NCI-H345 treated with DMSO at 0.1 percent for 48 hours (cell line): ENCODE results near the gene ROR1.

Source experiments
- DNase-seq: peaks from one replicate; lab custom pipeline; 2025; ENCODE audit not compliant: unreplicated experiment; lab: John Stamatoyannopoulos, UW

Gene ROR1

DNA sequence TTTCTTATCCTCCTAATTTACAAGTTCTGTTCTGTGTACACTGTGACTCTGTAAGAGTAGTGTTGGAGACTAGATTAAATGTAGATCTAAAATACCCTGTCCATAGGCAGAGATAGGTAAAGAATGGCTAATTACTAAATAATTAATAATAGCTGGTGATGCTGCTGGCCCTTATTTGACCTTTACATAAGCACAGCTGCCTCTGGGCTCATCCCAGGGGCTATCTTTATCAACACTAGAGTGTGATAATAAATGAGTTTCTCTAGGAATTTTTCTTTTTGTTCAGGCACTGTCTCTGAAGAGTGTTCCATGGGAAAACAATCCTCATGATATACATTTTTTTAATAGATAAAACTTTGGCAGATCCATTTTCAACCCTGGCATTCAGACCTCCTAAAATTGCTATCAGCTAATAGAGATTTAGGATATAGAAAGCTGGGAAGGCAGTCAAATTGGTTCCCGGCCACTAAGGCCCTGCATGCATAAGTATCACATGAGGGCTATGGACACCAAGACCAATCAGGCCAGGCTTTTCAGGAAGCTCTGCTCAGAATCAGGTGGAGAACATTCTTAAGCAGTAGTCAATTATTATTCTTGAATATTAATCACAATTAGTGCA, 107.2 kb downstream of the ROR1 start:
- no peak for DNase-seq

DNA sequence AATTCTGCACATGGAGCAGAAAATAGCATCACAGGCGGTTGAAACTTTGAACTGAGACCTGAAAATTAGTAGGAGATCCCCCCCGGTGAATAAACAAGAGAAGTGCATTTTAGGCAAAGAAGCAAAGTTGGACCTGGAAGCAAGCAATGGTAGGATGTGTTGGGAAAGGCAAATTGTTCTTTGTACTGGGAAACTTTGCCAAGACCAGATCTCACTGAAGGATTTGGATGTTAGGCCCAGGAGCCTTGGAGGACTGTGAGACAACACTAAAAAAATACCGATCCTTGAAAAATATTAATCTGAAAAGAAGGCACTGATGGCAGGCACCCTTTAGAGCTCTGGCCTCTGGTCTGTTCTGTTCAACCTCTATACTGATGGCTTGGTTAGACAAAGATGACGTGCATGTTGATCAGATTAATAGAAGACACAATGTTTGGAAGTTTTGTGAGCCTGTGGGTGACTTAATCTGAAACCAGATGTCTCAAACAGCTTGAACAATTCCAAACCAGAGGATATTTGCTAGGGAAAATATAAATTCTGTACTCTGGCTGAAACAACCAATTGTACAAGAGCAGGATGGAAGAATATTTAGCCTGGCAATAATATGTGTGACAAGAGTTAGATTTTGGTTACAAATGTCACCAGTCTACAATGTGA, 108.4 kb downstream of the ROR1 start:
- no peak for DNase-seq

DNA sequence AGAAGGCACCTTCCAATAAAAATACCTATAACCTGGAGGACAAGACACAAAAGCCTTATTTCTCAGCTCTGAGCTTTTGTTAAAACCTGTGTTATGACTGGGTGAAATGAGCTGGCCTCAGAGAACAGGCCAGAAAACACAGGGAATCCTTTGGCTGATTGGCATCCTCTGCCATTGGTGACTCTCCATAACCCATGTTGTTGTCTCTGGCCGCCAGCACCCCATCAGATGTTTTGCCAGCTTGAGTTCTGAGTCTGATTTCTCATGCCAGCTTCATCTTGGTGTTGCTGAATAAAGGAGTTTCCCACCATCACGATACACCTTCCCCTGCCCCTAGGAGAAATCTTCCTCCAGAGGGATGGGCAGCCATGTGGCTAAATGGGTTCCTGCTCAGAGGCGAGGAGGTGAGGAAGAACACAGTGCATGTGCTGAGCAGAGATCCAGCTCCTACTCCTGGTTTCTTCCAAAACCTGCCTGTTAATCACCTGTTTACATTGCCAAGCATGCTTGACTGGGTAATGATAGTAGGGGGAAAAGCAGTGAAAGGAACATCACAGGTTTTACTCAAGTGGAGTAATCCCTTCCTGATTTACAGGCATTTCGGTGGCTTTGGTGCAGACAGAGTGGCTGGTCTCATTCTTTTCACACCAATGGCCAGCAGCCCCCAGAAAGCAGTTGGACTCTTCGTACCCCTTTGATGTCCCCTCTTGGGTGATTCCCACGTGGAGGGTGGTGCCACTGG, 109.8 kb downstream of the ROR1 start:
- DNase-seq, result no peak

DNA sequence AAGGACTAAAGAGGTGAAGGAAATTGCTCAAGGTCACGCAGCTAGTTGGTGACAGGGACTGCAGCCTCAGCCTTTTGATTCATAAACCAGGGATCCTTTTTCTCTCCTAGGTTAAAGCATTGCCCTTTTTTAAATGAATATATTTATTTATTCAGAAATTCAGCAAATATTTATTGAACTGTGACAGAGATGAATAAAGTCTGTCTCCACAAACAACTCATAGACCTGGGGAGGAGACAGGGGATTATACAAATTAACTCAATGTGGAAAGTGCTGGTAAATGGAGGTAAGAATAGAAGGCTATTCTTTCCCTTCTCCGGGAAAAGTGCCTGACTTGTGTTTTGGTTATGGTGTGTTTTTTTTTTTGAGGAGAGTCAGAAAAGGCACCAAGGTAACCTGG, 110.7 kb downstream of the ROR1 start:
- DNase-seq, result no peak

DNA sequence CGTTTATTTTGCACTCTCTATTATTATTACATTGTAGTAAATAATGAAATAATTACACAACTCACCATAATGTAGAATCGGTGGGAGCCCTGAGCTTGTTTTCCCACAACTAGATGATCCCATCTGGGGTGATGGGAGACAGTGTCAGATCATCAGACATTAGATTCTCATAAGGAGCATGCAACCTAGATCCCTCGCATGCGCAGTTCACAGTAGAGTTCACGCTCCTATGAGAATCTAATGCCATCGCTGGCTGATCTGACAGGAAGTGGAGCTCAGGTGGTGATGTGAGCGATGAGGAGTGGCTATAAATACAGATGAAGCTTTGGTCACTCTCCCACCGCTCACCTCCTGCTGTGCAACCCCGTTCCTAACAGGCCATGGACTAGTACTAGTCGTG, 112.1 kb downstream of the ROR1 start:
- no peak for DNase-seq

DNA sequence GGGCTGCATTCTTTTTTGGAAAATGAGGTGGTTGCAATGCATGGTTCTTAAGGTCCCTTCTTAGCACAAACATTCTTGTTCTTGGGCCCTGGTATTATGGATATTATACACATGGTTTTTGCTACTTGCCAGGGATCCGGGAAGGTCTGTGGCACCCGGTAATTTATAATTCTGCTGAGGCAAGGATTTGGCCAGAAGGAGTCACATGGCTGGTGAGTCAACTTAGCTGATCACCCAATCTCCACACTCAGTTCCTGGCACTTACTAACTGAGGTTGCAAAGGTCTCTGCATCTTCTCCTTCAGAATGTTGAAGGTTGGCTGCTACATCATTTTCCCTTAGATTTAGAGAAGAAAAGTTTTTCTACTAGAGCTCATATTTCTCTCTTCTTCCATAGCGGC, 112.5 kb downstream of the ROR1 start:
- DNase-seq, result no peak

DNA sequence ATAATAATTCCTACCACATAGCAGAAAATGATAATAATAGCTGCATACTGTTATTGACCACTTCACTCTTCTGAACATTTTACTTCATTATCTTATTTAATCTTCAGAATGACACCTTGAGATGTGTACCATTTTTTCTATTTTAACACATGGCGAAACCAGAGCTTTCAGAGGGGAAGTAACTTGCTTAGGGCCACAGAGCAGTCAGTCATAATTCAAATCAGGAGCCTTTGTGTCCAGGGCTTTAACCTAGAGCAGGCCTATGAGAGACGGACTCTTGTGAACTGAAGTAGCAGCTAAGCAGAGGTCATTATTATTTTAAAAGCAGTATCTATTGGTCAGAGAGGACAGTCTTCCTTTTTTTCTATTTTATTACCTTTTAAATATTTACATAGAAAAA, 114.0 kb downstream of the ROR1 start:
- DNase-seq, result no peak

DNA sequence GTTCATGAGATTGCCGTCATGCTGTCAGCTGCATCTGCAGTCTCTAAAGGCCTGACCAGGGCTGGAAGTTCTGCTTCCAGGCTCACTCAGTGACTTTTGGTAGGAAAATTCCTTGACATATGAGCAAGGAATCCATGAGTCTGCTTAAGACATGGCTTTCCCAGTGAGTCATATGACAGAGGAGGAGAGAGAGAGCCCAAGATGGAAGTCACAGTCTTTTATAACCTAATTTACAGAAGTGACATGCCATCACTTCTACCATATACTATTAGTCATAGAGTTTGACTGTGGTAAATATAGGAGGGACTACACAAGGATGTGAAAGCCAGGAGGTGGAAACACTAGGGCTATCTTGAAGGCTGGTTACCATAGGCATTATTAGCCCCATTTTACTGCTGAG, 115.2 kb downstream of the ROR1 start:
- no peak for DNase-seq

DNA sequence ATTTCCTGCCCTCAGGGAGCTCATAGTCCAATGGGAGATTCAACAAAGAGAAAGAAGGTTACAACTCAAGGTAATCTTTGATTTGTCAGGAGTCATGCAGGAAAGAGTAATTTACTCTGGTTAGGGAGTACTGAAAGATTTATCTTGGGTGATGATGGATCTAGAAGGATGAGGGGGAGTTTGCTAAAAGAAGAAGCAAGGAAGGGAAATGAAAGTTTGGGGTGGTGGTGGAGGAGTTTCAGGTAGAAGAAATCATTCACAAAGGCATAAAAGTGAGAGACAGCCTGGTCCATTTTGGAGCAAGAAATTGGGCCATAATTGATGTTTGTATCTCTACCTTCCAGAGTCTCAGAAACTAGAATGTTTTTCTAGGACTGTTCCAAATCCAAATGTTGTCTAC, 116.7 kb downstream of the ROR1 start:
- no peak for DNase-seq

DNA sequence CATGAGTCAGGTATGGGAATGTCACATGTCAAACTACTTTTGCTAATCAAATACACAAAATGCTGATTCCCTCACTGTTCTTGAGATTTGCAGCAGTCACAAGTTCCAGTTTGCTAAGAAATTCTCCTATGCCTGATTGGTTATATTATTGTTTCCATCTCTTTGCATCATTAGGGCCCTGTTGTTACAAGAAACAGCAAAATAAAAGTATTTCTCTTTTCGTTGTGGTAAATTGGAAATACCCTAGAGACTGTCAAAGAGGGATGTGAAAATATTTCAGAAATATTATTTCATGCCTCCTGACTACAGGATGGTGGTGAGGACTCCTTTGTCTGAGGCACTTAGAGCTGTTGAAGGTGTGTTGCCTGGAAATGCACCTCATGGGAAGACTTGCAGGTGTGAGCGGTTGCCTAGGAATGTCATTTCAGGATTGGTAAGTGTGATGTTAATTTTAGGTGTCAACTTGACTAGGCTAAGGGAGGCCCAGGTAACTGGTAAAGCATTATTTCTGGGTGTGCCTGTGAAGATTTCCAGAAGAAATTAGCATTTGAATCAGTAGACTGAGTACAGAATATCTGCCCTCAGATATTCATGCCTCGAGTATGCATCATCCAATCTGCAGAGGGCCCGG, 117.4 kb downstream of the ROR1 start:
- no peak for DNase-seq

DNA sequence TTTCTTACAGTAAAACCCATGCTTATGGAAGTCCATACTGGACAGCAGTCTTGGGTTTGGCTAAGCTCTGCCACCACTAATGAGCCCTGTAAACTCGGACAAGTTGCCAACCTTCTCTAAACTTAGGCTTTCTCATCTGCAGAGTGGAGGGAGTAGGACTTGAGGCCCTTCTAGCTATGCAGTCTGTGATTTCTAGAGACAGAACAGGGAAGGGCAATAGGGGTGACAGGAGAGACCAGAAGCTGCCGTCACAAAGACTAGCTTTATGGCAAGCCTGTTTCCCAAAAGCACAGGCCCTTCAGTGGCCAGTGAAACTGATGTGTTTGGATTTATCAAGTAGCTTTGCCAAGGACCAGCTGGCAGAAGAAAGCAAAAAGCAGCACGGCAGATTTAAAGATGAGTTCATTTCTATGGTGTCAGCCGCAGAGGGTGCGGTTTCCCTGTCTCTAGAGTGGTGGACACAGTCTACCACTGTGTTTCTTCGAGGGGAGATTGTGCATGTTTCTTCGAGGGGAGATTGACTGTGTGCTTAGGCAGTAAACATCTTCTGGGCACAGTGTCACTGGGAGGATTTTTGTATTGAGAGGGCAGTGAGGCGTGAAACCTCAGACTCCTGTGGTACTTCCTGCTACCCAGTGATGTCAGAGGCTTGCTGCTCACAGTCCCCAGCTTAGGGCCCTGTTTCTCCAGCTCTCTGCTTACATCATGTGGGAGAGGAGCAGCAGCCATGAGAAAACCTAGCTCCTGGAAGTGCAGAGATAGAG, 119.0 kb downstream of the ROR1 start:
- DNase-seq, result peak; percentile 29

DNA sequence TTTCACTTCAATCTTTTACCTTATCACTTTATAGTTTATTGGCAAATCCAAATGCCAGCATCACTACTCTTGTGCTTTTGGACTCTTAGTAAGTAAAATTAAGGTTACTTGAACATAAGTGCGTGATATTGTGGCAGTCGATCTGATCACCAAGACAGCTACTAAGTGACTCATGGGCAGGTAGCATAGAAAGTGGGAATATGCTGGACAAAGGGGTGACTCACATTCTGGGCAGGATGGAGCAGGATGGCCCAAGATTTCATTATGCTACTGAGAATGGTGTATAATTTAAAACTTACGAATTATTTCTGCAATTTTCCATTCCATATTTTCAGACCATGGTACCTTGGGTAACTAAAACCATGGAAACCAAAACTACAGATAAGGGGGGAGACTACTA, 120.2 kb downstream of the ROR1 start:
- DNase-seq, result no peak

DNA sequence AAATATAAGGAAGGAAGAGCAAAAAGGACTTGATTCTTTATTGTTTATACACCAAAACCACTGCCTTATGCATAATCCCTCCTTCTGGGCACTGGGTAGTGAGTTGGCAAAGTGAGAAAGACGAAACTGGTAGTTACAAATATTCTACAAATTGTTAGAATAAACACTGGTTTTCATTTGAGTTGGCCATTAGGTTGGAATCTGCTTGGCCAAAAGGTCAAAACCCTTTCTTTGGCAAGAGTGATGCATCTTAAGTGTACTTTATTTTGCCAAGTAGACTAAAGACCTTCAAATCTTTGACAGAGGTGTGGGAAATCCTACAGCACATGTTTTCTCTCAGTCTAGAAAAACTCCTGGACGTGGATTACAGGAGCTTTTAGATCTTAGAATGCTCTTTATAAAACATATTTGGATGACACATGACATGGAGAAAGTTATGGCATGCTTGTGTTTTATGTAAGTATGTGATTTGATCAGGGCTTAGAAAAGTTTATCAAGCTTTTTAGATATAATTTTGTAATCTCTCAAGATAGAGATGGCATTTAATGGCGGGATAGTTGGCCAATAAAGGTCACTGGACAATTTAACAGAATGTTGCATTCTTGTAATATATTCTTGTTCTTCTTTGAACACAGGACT, 120.9 kb downstream of the ROR1 start:
- no peak for DNase-seq

DNA sequence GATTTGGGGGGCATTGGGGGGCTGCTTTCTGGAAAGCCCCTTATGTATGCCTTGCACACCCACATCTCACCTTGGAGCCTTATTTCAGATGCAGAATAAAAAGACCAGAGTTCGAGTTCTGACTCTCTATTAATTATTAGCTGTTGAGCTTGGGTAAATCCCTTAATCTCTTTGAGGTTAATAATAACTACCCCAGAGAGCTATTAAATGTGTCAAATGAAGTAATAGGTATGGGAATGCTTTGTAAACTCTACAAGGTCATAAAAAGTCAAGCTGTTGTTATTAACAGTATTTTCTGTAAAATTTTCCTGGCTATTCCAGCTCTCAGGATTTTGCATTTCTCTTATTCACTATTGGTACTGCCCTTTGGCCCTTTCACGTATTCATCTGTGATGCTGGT, 122.9 kb downstream of the ROR1 start:
- DNase-seq, result no peak

DNA sequence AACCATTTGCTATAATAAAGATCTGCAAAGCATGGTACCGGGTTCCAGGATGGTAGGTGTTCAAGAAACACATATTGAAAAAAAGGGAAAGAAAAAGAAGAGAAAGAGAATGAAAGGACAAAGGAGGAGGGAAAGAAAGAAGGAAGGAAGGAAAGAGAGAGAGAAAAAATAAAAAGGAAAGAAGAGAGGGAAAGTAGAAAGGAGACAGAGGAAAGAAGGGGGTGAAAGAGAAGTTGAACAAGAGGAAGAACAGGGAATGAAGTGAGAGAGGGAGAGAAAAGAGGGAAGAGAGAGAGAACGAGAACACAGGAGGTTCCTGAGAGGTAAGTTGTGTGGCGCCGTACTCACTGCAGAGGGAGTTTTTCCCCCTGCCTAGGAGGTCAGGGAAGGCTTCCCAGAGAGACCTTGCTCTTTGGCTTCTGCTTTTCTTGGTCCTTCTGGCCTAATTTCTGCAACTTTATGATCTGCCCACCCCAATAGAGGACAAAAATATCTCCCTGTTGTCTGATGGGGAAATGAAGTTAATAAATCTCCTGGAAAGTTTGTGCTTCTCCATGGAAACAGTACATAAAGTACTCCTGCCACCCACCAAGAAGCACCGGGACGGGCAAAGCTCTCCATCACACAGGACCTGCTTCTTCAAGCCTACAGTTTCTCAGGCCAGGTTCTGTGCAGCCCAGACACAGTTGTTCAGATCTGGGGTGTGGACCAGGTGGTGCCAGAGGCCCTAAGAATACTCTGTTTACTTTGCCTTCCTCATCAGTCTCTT, 124.8 kb downstream of the ROR1 start:
- no peak for DNase-seq

DNA sequence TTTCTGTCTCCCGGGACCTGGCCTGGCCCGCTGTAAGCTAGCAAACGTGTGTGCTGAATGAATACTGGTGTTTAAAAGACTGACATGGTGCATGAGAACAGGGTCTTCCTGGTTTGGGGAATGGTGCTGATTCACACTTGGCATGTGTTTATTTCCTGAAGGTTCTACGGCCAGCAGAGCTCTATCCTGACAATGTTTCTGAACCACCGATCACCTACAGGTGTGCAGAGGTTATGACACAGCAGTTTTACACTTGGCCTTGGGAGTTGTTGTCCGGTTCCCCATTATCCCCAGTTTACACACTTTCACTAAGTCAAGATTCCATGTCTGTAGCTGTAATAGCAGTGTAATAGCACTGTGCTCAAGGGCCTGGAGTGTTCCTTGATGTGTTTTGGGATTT, 127.3 kb downstream of the ROR1 start:
- no peak for DNase-seq

DNA sequence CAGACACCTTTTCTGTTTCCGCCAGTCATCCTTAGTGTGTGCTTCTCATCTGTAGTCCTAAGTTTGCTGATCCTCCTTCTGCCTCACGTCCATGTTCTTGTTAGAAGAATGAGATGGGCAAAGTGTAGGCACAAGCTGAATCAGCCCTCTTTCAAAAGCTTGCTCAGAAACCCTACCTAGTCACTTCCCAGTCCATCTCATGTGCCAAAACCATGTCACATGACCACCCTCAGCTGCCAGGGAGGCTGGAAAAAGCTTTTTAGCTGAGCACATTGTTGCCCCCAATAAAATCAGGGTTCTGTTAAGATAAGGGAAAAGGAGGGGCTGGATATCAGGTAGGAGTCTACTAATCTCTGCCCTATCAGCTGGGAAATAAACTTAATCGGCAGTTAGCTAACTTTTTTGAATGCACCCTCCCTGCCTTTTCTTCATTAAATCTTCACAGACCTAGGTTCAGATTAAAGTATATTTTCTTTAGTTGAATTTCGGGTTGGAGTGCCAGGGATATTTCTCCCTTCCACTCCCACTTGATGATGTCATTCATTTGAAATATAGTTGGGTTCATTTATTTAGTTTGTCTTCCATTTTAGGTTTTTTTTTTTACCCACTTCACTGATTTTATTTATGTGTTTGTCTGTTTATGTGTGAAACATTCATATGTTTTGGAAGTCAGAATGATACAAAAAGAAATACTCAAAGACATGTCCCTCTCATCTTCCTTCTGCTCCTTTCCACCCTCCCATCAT, 129.2 kb downstream of the ROR1 start:
- DNase-seq, result no peak

DNA sequence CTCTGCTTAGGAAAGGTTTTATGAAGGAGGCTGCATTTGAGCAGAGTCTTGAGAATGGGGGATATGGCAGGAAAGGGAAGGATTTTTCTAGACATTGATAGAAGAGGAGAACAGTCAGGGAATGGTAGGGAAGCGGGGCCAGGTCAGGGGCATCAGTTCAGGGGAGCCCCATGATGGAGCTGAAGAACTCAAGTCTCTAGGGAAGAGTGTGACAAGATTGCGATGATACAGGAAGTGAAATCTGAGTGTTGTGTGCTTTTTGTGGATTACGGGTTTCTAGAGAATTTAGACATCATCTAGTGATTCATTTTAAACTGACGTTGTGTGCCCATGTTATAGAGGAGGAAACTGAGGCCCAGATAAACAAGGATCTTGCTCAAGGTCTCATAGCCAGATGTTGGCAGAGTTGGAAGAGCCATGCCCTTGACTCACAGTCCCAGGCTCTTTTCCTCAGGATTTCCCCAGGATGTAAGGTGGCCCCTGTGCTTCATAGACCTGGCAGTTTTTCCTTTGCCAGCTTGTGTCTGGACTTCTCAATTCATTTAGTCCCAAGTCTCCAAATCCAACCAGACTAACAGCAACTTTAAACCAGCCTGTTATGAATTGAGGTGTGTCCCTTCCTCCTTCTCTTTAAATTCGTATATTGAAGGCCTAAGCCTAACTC, 130.3 kb downstream of the ROR1 start:
- DNase-seq, result no peak

DNA sequence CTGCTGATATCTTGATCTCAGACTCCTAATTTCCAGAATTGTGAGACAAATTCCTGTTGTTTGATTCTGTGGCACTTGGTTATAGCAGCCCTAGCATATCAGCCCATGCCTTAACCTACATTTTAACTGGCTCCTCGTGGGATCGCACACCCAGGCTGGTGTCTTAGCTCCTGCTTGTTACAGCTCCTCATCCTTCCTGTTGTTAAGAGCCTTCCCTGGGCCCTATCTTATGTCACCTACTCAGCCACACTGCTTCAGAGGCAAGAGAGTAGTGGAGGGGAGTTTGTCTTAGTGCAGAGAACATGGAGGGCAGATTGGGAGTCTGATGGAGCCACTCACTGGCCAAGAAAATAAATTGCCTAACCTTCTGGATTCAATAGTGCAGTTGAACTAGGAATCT, 131.0 kb downstream of the ROR1 start:
- DNase-seq, result no peak
